ENCODE data around the gene KY.

The KY gene

DNA sequence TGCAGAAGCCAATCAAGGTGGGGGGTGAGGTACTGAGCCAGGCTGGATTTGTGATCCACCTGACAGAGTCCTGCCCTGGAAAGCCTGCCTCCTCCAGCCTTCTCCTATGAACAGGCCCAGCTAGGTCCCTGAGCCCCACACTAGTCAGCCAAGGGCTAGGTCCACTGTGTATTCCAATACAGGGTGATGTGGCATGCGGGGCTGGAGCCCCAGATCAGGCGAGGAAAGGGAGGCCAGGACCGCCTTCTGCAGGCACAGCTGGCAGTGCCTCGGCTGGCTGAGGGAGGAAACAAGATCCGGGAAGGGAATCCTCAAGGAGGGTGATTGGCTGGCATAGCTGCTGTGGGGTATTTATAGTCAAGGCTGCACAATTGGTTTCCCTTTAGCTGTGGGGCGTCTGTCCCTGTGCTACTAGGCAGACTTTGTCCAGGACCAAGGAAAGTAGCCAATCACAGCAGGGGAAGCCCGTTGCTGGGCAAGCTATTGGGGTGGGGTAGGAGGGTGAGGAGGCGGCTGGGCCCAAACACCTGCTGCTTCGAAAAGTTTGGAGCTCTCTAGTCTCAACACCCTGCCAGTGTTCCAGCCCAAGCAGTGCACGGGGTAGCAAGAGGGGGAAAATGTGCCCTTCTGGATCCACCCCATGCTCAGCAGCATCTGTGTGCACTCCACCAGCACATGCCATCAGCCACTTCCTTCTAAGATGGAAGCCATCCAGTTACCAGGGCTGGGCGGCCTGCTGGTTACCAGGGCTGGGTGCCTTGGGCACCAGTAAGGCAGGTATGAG, 5.9 kb downstream of the KY start:
- no peak for DNase-seq (ENCODE audit: low spot score)

DNA sequence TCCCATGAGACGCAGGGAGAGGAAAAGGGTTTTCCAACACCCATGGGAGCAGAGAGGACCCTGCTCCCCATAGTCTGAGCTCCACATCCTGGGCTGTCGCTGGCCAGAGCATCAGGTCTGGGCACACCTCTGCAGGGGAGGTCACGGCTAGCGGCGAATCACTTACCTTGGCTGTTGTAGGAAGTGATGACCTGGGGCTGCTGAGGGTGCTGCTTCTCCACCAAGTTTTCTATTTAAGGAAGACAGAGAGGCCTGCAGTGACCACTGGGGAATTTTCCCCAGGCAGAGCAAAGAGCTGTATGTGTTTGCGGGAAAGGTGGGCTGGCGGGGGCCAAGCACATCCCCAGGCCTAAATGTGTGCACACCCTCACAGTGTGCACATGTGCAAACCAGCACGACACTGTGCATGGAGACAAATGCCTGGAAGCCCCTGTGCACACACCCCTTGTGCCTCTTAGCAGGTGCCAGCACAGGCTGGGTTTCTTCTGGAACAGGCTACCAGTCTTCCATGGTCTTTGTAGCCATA, 7.6 kb downstream of the KY start:
- DNase-seq (ENCODE audit: low spot score) = no peak

DNA sequence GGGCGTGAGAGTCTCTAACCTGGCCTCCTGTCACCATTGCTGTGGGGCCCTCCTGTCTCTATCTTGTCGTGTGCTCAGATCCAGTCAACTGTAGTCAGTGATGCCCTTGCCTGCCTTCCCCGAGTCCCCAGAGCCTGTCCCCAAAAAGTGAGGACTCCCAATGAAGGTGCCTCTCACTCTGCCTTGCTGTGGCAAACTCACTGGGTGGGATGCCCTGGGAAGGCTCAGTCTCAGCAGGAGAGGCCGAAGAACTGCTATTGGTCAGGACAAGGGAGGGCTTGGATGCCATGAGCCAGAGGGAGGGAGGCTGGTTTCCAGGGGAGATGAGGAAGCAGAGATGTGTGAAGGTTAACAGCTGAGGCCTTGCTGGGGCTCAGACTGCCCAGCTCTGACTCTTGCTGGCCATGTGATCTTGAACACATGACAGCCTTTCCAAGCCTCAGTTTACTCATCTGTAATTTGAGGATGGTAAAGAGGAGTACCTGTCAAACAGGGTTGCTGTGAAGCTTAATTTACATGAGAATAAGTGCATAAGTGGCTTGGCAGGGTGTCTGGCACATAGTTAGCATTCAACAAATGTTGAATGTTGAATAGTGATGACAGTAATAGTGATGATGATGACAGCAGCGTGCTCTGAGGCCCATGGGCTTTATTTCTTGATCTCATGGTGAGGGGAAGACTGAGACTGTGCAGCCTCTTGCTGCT, 8.2 kb downstream of the KY start:
- DNase-seq (ENCODE audit: low spot score) = no peak

DNA sequence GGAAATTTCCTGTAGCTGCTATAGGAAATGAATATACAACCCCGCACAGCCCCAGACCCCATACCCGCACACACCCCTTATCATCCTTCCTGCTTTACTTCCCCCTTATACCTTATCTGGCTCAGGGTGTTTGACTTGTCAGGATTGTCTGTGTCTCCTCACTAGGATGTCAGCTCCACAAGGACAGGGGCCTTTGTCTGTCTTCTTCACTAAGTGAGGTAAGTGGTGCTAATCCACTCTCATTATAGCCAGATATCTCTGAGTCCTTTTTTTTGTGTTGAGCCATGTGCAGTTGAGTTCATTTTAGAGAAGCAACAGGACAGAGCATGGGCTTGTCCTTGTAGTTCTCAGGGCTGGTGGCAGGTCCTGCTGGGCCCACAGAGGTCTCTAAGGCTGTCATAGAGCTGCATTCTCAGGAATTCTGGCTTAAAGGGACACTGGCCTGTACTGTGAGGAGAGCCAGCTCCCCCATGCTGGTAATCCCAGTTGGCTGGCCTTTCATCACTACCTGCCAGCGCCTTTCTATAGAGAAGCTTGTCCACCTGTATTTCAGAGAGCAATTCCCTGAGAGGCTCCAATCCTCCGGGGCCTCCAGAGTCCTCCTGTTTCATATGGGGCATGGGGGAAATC, 9.0 kb downstream of the KY start:
- DNase-seq (ENCODE audit: low spot score) = no peak

DNA sequence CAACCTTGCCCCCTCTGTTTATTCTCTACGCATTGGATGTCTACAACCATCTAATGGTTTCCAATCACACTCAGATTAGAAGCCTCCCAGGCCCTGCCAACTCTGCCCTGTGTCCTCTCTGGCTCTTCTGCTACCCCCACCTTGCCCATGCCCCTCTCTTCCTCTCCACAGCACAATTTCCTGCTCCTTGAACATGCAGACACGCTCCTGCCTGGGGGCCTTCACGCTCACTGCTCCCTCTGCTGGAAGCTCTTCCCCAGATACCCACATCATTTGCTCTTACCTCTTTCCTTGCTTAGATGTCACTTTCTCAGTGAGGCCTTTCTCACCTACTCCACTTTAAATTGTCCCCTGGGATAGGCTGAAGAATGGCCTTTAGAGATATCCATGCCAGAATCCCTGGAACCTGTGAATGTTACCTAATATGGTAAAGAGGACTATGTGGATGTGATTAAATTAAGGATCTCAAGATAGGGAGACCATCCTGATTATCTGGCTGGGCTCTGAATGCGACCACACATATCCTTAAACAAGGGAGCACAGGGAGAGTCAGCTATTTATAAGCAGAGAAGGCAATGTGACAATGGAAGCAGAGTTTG, 9.9 kb downstream of the KY start:
- no peak for DNase-seq (ENCODE audit: low spot score)

DNA sequence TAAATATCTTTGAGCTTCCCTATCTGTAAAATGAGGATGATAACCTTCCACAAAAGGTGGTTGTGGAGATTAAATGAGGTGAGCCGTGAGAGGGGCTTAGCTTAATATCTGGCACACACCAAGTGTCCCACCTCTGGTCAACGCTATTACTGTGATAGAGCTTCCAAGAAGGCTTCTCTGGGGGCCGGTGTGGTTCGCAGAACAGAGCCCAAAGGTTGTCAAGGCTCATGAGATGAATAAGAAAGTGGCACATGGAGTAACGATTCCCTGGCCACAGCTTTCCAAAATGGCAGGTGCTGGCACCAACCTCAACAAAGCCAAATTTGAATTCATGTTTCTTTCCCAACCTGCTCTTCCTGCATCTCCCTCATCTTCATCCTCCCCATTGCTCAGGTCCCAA, 10.4 kb downstream of the KY start:
- DNase-seq (ENCODE audit: low spot score) = no peak

DNA sequence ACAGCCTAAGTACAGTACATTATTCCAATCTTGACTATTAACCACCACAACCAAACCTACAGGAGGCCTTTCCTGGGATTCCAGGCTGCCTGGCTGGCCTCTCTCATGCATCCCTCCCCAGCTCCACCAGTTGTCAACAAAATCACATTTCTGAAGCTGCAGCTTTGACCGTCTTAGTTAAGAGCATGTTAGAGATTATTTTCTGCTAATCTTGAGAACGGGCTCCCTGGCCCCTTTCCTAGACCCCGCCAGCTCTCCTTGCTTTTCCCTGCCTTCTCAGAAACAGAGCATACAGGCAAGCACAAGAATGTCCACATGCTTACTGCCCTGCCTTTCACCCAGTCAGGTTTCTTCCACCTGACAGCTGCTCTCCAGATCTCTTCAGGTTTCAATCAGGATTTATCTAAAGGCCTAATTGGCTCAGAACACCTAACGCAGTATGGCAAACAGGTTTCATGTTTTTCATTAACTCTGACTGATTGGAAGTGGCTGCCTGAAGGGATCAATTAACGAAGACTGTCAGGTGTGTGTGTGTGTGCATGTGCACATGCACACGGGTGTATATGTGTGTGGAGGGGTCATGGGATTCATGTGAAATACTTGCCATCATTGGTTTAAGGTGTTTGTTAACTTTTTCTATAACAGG, 12.3 kb downstream of the KY start:
- no peak for DNase-seq (ENCODE audit: low spot score)

DNA sequence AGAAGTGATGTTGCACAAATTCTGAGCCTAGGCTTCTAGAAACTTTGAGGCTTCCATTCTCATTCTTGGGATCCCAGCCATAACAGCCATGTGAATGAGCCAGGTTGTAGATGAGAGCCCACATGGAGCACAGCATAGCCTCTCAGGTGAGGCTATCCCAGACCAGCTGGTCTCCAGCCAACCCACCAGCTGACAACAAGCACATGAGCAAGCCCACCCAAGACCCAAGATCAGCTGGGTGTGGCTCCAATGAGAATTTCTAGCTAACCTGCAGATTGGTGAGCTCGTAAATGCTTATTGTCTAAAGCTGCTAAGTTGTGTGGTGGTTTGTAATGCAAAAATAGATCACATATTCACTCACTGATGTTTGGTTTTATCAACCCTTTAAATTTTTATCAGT, 14.4 kb downstream of the KY start:
- DNase-seq (ENCODE audit: low spot score) = no peak

DNA sequence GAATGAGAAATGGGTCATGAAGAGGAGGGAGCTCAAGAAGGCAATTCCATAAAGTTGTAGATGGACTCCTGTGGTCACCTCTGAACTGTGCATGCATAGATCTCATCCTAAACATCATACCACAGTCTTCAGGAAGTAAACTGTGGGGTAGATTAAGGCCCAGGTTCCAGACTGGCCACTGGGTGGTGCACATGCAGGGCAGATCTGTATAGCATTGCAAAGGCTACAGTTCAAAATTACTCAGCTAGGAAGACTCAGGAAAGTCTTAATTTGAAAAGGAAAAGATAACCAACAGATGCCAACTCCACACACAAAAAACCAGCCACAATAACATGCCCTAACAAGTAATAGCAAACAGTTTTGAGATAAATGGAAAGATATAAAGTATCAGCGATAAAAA, 20.3 kb downstream of the KY start:
- no peak for DNase-seq (ENCODE audit: low spot score)

DNA sequence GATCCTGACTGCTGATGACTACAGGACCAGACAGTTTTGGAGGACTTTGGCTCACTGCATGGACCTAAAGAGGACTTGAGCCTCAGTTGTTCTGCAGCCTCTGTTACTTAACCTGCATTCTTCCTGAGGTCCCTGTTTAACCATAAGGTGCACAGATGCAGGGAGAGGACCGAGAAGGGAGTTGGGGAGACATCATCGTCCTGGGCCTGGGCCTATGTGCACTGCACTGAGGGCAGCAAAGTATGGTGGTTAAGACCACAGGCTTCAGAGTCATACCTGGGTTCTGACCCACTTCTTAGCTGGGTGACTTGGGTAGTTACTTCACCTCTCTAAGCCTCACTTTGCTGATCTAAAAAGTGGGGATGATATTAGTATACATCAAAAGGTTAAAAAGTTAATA, 21.9 kb downstream of the KY start:
- no peak for DNase-seq (ENCODE audit: low spot score)

DNA sequence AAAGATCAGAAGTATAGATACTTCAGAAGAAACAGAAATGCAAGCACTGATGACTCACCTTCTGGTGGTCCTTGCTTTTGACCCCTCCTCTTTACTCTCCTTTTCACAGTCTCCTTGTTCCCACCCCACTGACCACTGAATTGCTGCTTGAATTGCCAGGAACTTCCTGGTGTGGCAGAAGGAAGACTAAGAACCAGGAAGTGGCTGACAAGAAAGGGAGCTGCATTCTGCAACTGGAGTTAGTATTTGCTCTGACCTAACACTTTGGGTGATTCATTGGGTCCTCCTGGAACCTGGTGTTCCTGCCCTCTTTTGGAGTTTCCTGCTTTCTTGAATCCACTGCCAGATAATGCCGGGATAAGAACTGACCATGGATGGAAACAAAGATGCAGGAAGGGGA, 23.0 kb downstream of the KY start:
- DNase-seq (ENCODE audit: low spot score) = no peak

DNA sequence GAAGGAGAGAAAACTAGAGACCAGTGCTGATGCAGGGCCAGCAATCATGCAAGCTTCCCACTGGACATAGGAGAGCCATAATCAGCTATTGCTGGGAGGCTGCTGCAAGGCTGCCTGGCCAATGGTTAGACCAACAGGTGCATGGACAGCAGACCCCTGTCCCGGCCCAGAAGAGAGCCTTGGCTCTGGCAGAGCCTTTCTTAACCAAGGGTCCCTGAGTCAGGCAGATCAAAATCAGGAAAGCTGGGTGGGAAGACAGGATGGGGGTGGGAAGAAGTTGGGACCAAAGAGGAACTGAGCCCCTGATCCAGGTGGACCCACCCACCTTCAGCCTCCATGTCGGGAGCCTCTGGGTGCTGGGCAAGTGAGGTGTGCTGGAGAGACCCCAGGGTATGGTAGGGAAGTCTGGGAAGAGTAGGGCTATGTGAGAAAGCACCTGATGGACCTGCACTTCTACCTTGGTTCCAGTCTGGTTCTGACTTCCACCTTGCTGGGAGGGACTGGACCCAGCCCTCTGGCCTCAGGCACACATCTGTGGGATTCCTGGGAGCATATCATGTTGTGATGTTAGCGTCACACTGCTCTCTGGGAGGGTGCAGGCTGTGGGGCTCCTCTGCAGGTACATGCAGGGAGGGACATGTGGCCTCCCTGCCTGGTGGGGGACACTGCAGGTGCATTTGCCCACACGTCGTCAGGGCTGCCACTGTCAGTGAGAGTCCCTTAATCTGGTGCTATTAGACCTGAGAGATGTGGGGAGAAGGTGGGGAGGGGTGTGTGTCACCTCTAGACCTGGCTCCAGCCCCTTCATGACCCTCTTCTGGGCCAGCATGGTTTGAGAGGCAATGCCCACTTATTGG, 24.7 kb downstream of the KY start:
- DNase-seq (ENCODE audit: low spot score) = no peak

DNA sequence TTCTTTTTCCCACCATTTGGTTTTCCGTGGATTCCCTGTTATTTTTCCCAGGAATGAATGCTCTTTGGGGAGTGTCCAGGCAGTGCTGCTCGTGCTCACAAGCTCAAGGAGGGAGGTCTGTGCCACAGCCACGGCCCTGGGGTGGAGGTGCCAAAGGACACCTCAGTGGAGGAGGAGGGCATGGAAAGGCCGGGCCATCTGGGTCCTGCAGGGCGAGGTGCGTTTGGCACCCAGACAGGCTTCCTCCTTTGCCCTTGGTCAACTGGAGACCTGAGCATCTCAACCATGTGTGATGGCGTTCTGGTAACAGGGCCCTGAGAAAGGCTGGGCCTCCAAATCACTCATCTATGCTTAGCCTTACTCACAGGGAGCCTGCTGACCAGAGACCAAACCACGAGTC, 25.4 kb downstream of the KY start:
- DNase-seq (ENCODE audit: low spot score) = no peak

DNA sequence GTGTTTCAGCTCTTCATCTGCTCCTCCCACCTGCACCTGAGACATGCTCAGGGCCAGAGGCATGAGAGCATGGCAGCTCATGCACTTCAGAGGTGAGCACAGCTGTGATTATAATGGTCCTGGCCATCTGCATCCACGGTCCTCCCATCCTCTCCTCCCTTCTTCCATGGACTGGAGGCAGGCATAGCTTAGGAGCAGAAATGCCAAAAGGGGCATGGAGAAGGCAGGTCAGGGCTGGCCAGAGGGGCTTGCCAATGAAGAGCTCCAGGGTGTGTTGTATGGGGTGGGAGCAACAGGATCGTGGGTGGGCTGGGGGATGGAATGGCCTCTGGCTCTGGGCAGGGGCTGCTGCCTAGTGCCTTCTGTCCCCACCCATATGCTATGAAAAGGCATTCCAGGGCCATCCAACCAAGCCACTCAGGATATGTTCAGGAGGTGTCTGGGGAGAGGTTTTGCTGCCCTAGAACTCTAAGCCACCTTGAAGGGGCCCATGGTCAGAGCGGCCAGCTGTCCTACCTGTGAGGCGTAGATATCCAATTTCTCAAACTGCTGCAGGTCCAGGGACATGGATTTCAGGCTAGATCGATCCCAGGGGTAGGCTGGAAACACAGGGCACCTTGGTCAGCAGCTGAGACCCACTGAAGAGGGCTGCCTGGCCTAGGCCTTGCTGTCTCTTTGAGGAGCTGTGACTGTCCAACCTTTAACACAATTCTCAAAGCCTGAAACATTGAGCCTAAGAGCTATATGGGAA, 26.1 kb downstream of the KY start:
- DNase-seq (ENCODE audit: low spot score) = no peak

DNA sequence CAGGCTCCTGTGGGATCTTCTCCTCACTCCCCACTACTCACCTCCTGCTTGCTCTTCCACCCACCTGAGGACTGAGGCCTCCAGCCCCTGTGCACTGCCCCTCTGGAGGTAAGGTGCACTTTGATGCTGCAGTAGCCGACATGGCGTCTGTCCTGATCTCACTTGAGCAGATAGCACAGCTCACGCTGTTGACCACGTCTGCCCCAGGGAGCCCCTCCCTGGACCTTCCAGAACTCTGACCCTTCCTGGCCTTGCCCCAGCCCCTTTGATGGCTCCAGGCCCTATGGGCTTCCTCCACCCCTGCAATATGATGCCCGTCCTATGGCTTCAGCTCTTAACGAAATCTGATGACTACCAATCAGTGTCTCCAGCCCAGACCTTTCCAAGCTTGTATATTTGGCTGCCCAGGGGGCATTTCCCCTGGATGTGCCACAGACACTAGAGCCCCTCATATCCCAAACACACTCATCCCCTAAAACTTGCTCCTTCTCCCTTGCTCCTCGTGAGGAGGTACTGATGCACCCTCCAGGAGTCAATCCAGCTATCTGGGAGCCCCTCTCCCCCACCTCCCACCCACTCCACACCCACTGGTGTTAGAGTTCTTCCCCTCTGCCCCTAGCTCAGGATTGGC, 27.1 kb downstream of the KY start:
- DNase-seq (ENCODE audit: low spot score) = no peak

DNA sequence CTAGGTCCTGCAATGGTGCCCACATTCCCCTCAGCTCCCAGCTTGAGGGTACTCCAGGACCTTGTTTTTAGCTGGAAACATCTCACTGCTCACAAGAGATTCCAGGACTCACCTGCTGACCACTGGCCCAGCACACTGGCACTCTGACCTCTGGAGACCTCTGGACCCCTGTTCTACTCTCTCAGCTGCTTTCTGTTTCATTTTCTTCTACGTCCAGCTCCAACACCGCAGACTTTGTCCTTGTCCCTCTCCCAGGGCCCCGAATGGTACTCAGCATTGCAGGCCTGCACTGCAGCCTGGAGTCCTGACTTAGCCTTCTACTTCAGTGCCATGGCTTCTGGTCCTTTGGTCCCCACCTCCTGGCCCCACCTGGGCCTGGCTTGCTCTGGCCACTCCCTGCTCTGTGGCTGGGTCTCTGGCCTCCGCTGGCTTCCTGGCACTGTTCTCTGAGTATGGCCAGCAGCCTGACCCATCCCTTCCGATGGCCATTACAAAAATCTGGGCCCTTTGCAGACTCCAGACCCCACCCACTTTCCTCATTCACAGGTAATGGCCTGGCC, 27.9 kb downstream of the KY start:
- DNase-seq (ENCODE audit: low spot score) = no peak

DNA sequence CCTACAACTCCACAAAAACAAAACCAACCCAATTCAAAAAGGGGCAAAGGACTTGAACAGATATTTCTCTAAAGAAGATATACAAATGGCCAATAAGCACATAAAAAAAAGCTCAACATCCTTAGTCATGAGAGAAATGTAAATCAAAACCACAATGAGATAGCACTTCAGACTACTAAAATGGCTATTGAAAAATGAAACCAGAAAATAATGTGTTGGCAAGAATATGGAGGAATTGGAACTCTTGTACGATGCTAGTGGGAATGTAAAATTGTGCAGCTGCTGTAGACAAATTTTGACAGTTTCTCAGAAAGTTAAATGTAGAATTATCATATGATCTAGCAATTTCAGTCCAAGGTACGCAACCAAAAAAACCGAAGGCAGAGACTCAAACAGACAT, 29.0 kb downstream of the KY start:
- DNase-seq (ENCODE audit: low spot score) = no peak

DNA sequence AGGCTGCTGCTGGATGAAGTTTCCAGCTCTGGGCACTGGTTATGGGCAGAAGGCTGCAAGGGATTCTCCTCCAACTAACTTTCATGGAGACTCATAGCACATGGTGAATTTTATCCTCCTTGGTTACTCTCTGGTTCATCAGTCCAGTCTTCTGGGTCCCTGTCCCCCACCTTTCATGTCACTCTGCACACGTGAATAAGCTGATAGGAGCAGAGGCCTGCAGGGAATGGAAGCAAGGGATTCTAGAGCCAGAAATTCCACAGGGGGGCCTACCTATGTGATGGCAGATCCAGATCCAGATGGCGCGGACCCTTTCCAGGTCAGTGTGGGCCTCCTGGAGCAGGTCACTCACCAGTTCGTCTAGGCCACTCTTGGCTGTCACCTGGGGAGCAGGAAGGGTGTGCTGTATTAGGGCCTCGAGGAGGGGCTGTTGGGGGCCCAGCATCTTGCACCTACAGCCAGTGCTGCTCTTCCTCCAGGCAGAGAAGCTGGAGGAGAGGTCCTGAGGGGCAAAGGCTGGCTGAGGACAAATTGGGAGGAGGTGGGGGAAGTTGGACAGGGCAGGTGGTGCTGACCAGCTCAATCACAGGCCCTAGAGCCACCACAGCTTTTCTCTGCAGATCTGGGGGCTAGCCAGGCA, 30.2 kb downstream of the KY start:
- DNase-seq (ENCODE audit: low spot score) = no peak

DNA sequence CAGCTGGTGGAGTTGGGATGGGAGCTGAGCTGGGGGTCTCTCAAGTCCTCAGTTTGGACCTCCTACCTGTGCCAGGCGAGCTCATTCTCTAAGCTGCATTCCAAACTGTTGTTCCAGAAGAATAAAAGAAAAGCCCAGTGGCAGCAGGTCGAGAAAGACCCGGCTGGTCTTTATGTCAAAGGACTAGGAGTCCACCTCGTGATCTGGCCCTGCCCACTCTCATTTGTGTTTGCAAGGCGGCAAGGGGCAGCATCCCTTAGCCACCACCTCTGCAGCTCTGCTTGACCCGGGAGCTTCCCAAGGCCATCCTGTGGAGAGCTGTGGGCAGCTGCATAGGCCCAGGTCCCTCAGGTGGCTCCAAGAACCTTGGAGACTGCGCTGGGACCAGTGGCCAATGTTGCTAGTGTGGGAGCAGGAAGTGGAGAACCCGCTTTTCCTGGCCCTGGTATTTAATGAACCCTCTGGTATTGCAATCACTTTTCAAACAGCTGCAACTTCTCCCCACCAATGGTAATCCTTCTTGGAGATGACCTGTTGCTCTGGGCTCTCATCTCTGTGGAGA, 30.9 kb downstream of the KY start:
- no peak for DNase-seq (ENCODE audit: low spot score)
